Stomach smooth muscle (tissue), 2 donors: ENCODE data around the gene WNK4.
A peak's percentile ranks its signal among the peaks of the same experiment; 100 is the strongest.

Experiments
- H3K27ac ChIP-seq: one replicate; pipeline ENCODE4 v1.7.0; 2013; ENCODE audit warnings: mild to moderate bottlenecking, low read length, inconsistent platforms
- H3K27me3 ChIP-seq, 2 donors: one replicate each; pipeline ENCODE4 v1.7.0; 2013; ENCODE audit warnings: low read length in 2 of 2; ENCODE audit not compliant: insufficient read depth in 2 of 2, control insufficient read depth in 1 of 2
- H3K36me3 ChIP-seq, 2 donors: one replicate each; pipeline ENCODE4 v1.7.0; 2013; ENCODE audit warnings: low read length in 2 of 2; ENCODE audit not compliant: control insufficient read depth in 2 of 2, insufficient read depth in 2 of 2
- H3K4me1 ChIP-seq: one replicate; pipeline ENCODE4 v1.7.0; 2013; ENCODE audit warnings: low read length; ENCODE audit not compliant: control insufficient read depth, insufficient read depth
- H3K4me3 ChIP-seq, 2 donors: one replicate each; pipeline ENCODE4 v1.7.0; 2013; ENCODE audit warnings: low read length in 2 of 2
- H3K9ac ChIP-seq, 2 donors: one replicate each; pipeline ENCODE4 v1.7.0; 2013; ENCODE audit warnings: low read length in 2 of 2, mild to moderate bottlenecking in 1 of 2
- H3K9me3 ChIP-seq, 2 donors: one replicate each; pipeline ENCODE4 v1.7.0; 2013; ENCODE audit warnings: low read length in 2 of 2; ENCODE audit not compliant: control insufficient read depth in 2 of 2
- donor health status: healthy.
- donor health status: Pancreatic carcinoma.

The WNK4 gene

GRCh38 chr17:42798011-42798382 is 17.6 kb downstream of the WNK4 start:
- Histone ChIP-seq H3K27ac (peak overlapping the region; percentile 73), H3K4me1 (peaks cover 24% of the 10 kb centered on the region), H3K9me3 (no peaks in the 10 kb centered on the region), H3K36me3 (peaks cover 15 to 17% of the 10 kb centered on the region in 2 donors), H3K27me3 (no peaks in the 10 kb centered on the region), H3K4me3 (peak overlapping the region; percentile 98 to 99), H3K9ac (peak overlapping the region; percentile 94 to 98)

- H3K27ac ChIP-seq: peak within 1 kb of the TSS; percentile 73
- no peaks in the 10 kb centered on the region for H3K9me3 ChIP-seq
- peak within 1 kb of the TSS; percentile 94 to 98 for H3K9ac ChIP-seq
- no peaks in the 10 kb centered on the region for H3K27me3 ChIP-seq
- H3K4me1 ChIP-seq: peaks cover 24% of the 10 kb centered on the region
- peak within 1 kb of the TSS; percentile 98 to 99 for H3K4me3 ChIP-seq
- peaks cover 15 to 17% of the 10 kb centered on the region in 2 donors for H3K36me3 ChIP-seq
Observed at GRCh38 chr17:42798383-42799380, 18.3 kb downstream of the WNK4 start, which contains the start of the genes CNTD1 and COA3. Gene CNTD1 (plus strand): TSS chr17:42798861. CDS start chr17:42799068, 207 bp downstream. Gene COA3 (minus strand): TSS chr17:42798704. CDS start chr17:42798681, 23 bp downstream.

- H3K27me3 ChIP-seq: no peaks in the 10 kb centered on the region
- H3K4me1 ChIP-seq: peaks cover 21% of the 10 kb centered on the region
- no peak overlapping the region for H3K9ac ChIP-seq
- H3K4me3 ChIP-seq: no peak overlapping the region
- no peaks in the 10 kb centered on the region for H3K36me3 ChIP-seq
- no peak overlapping the region for H3K27ac ChIP-seq
- no peaks in the 10 kb centered on the region for H3K9me3 ChIP-seq
Observed at GRCh38 chr17:42803074-42803883, 22.9 kb downstream of the WNK4 start.

- H3K4me1 ChIP-seq: peaks cover 24% of the 10 kb centered on the region
- peak overlapping the region; percentile 50 for H3K27ac ChIP-seq
- H3K9me3 ChIP-seq: no peaks in the 10 kb centered on the region
- H3K27me3 ChIP-seq: no peaks in the 10 kb centered on the region
- no peak overlapping the region for H3K4me3 ChIP-seq
- no peaks in the 10 kb centered on the region for H3K36me3 ChIP-seq
- H3K9ac ChIP-seq: no peak overlapping the region
Observed at GRCh38 chr17:42804918-42805367, 24.5 kb downstream of the WNK4 start.

- H3K9ac ChIP-seq: no peak overlapping the region
- H3K36me3 ChIP-seq: peaks cover 5 to 9% of the 10 kb centered on the region in 2 donors
- H3K4me1 ChIP-seq: peaks cover 24% of the 10 kb centered on the region
- no peaks in the 10 kb centered on the region for H3K9me3 ChIP-seq
- H3K27ac ChIP-seq: peak overlapping the region; percentile 46
- H3K4me3 ChIP-seq: no peak overlapping the region
- H3K27me3 ChIP-seq: no peaks in the 10 kb centered on the region
Observed at GRCh38 chr17:42806249-42806648, 25.8 kb downstream of the WNK4 start.

GRCh38 chr17:42809250-42809649 is 28.8 kb downstream of the WNK4 start:
- H3K9me3 ChIP-seq: no peaks in the 10 kb centered on the region
- H3K4me3 ChIP-seq: no peak overlapping the region
- peak overlapping the region; percentile 60 for H3K27ac ChIP-seq
- no peak overlapping the region for H3K9ac ChIP-seq
- H3K36me3 ChIP-seq: peaks cover 10 to 22% of the 10 kb centered on the region in 2 donors
- H3K4me1 ChIP-seq: peaks cover 26% of the 10 kb centered on the region
- H3K27me3 ChIP-seq: no peaks in the 10 kb centered on the region

GRCh38 chr17:42814633-42815399 is 34.4 kb downstream of the WNK4 start:
- Histone ChIP-seq H3K27ac (peak overlapping the region; percentile 53), H3K9ac (no peak overlapping the region)

GRCh38 chr17:42817866-42818265 is 37.5 kb downstream of the WNK4 start:
- no peaks in the 10 kb centered on the region for H3K9me3 ChIP-seq
- peaks cover 37% of the 10 kb centered on the region for H3K4me1 ChIP-seq
- H3K36me3 ChIP-seq: peaks cover 41 to 45% of the 10 kb centered on the region in 2 donors

More at GRCh38 chr17:42814633-42815399, 34.4 kb downstream of the WNK4 start:
- peak overlapping the region in 1 of 2 donors; percentile 23 for H3K4me3 ChIP-seq
- no peaks in the 10 kb centered on the region for H3K9me3 ChIP-seq
- H3K27me3 ChIP-seq: no peaks in the 10 kb centered on the region
- peaks cover 41 to 43% of the 10 kb centered on the region in 2 donors for H3K36me3 ChIP-seq
- peaks cover 37% of the 10 kb centered on the region for H3K4me1 ChIP-seq

GRCh38 chr17:42818379-42818778 is 38.0 kb downstream of the WNK4 start:
- Histone ChIP-seq H3K4me3 (no peak overlapping the region), H3K36me3 (peaks cover 41 to 45% of the 10 kb centered on the region in 2 donors), H3K27me3 (no peaks in the 10 kb centered on the region), H3K27ac (peak overlapping the region; percentile 89), H3K9me3 (no peaks in the 10 kb centered on the region), H3K4me1 (peaks cover 41% of the 10 kb centered on the region), H3K9ac (peak overlapping the region in 1 of 2 donors; percentile 49)

More at GRCh38 chr17:42817866-42818265, 37.5 kb downstream of the WNK4 start:
- Histone ChIP-seq H3K27me3 (no peaks in the 10 kb centered on the region), H3K27ac (peak overlapping the region; percentile 89), H3K9ac (peak overlapping the region; percentile 14 to 49), H3K4me3 (peak overlapping the region in 1 of 2 donors; percentile 29)
